HG02884 (cell line): ENCODE results near the gene THUMPD1.
A peak's percentile ranks its signal among the peaks of the same experiment; 100 is the strongest.
"Not testable (repeated sequence)": the region's sequence is repeated elsewhere in the genome, so short reads cannot be mapped to it uniquely, and the experiment has no call there.

ENCODE experiments used
- ATAC-seq: cut with Tn5 transposase; IDR thresholded peaks from one replicate; pipeline ENCODE4 v1.9.1; 2021; ENCODE audit warnings: mild to moderate bottlenecking, moderate library complexity; ENCODE audit not compliant: unreplicated experiment

Gene THUMPD1

DNA sequence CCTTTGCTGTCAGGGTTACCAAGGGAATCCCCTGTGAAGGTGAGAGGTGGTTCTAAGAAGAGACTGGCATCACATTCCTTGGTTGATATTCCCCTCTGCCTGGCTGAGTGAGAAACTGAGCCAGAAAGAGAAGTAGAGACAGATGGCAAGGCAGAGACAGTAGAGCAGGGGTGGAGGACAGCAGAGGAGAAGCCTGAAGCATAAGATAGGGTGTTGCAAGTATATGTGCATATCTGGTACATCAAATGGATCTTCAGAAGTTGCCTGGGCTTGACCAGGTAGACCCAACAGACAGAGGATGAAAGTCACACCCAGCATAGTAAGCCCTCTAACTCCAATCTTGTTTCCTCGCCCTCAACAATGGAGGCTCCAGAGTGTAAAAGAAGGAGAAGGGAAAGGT is 7.9 kb upstream of the THUMPD1 start:
- no peak for ATAC-seq

DNA sequence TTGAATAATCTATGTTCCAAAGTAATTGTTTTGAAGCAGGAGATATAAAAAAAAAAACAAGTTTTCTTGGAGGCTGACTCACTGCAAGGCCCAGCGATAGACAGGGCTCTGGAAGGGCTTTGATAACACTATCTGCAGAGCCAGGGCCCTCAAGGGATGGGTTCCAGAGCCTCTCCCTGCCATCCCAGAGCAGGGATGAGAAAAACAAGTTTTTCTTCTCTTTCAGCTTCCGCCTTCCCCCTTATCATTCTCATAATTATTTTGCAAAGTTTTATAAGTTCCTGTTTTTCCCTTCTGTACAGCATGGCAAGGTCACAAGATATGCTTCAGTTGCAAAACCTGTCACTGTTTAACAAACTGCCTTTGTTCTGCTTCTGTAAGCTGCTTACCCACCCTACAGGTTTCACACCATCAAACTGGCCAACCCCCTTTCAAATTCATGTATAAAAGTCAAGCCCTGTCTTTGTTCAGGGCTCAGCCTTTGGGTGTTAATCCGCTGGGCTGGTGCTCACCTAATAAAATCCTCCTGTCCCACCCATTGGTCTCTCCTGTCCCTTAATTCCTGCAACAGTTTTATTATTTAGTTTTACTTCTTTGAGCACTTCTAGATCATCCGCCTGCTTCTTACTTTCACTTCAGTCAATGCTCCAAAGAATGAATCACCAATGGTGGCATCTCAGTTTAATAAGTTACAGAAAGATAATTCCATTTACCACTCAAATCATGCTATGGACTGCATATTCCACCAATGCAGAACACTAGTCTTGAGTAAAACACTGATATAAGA is 5.6 kb upstream of the THUMPD1 start:
- ATAC-seq, result no peak

DNA sequence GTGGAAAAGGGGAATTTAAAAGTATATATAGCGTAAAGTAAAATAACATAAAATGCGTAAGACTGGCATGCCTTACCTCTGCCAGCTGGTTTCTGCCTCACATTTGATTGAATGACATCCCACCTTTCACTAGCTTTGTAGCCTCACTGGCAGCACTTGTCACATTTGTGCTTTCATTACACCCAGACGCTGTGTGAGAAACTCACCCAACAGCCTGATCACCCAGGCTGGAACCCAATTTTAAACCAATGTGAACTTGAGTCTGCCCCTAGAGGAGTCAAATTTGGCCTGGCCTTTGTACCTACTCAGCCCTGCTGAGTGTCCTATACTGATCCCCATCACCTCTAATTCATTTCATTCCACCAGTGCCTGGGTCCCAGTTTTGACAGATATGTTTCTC is 4.8 kb upstream of the THUMPD1 start:
- no peak for ATAC-seq

DNA sequence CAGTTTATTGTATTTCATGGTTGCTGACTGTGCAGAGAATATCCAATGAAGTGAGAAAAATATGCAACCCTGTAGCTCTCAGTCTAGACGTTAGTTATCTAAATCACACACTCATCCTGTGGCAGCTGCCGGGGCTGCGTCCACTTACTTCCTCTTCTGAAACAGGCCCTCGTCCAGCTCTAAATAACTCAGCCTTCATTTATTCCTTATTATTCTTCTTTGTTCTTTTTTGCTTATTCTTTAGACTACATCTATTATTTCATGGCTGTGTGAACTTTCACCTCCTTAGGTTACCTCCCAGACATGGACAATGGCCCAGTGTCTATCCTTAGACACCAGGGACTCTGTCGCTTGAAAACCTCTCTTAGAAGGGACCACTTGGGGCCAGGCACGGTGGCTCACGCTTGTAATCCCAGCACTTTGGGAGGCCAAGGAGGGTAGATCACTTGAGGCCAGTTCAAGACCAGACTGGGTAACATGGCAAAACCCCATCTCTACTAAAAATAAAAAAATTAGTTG is 3.4 kb upstream of the THUMPD1 start:
- no peak for ATAC-seq

GRCh38 chr16:20743591-20743990 is 2.0 kb upstream of the THUMPD1 start:
- ATAC-seq, result no peak

GRCh38 chr16:20740901-20741521 is 607 bp downstream of the THUMPD1 start:
- ATAC-seq, result peak; percentile 78

GRCh38 chr16:20740007-20740883 is 1.4 kb downstream of the THUMPD1 start:
- ATAC-seq, result no peak

GRCh38 chr16:20735490-20735889 is 6.1 kb downstream of the THUMPD1 start:
- ATAC-seq, result no peak

DNA sequence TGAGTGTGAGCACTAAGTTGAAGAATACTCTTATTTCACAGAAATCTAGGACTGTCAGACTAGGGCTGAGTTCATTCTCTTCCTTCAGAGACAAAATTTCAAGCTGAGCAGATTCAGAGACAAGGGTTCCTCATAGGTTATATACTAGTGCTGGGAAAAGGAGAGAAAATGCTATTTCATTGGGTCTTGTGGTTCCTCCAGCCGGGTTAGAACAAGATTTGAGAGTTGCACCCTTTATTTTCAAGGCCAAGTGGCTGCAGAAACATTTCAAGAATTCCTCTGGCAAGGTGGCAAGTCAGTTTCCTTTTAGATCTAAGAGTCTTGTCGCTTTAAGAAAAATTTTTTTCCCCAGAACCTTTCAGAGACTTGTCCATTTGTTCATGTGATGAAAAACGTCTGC is 6.8 kb downstream of the THUMPD1 start:
- ATAC-seq, result no peak

DNA sequence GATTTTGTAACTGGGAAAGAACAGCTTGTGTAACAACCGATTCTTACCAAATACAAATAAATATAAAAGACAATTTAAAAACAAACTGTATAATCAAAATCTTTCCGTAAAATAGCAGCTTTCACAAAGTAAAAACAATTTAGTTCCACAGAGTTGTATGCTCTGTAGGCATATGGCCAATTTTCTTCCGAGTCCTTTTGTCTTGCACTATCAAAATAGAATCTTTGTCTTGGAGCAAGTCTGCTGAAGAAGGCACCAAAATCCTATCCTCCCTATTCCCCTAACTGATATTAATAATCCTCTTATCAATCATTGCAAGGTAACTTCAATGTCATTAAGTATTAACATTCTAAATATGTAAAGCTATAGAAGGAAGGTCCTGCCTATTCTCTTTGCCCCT is 7.6 kb downstream of the THUMPD1 start:
- no peak for ATAC-seq

GRCh38 chr16:20729141-20729540 is 12.5 kb downstream of the THUMPD1 start:
- ATAC-seq, result no peak

DNA sequence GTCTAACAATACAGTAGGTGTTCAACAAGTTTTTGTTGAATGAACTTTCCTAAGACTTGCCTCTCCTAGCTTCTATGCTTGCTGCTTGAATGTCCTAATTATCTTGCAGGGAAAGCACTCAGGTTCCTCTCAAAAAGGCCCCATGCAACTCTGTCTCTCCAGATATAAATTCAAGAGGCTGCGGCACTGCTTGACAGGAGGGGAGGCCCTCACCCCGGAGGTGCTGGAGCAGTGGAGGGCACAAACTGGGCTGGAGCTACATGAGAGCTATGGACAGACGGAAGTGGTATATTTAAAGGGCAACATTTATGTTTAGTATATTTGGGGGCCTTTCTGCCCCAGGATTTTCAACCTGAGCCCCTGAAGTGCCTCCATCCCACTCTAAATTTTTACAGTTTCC is 14.4 kb downstream of the THUMPD1 start:
- ATAC-seq, result no peak

DNA sequence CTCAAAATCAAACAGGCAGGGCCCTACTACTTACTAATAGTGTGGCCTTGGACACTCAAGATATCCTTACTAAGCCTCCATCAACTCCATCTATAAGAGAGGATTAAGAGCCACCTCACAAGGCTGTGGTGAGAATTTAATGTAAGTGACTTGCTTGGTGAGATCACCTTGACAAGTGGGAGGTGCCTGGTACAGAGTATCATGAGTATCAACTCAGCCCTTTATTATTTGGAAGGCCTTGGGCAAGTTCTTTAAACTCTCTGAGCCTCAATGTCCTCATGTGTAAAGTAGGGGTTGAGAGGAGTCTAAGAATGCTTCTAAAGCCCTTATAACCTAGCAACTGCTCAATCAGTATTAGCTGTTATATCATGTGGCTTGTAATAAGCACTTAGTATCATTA is 15.0 kb downstream of the THUMPD1 start:
- no peak for ATAC-seq

DNA sequence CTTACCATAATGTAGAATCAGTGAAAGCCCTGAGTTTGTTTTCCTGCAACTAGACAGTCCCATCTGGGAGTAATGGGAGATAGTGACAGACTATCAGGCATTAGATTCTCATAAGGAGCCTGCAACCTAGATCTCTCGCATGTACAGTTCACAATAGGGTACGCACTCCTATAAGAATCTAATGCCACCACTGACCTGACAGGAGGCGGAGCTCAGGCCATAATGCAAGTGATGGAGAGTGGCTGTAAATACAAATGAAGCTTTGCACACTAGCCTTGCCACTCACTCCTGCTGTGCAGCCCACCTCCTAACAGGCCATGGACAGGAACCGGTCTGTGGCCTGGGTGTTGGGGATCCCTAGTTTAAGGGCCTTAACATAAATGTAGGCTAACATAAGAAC is 21.4 kb downstream of the THUMPD1 start:
- no peak for ATAC-seq

DNA sequence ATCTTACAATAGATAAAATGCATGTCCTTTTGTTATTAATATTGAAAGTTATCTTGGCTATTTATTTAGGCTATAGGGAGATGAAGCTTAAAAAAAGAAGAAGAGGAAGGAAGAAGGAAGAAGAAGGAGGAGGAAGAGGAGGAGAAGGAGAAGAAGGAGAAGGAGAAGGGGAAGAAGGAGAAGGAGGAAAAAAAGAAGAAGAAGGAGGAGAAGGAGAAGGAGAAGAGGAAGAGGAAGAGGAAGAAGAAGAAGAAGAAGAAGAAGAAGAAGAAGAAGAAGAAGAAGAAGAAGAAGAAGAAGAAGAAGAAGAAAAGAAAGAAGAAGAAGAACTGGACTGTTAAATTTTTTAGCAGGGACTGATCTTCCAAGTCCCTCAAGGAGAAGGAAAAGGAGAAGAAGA is 23.9 kb downstream of the THUMPD1 start:
- ATAC-seq, result not testable (repeated sequence)

DNA sequence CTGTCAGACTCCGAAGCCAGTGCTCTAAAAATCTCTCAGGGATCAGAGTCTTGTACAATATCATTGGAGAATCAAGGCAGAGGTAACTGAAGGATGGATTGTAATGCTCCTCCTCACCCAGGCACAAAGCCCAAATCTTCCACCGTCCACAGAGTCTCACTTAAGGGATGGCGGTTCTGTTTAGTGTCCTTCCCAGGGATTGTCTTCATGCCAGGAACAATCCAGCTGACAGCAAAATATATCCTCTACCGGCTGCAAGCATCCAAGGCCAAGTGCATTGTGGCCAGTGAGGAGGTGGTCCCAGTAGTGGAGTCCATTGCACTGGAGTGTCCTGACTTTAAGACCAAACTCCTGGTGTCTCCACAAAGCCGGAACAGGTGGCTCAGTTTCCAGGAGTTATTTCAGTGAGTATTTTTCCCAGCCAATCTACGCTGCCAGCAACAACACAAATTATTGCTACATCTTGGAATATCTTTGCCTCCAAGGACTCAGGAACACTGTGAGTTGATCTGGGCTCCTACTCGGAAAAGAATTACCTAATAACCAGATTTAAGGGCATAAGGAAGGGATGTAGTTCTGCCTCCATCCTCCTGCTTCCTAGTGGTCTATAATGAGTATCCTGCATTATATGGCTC is 30.2 kb downstream of the THUMPD1 start:
- no peak for ATAC-seq

DNA sequence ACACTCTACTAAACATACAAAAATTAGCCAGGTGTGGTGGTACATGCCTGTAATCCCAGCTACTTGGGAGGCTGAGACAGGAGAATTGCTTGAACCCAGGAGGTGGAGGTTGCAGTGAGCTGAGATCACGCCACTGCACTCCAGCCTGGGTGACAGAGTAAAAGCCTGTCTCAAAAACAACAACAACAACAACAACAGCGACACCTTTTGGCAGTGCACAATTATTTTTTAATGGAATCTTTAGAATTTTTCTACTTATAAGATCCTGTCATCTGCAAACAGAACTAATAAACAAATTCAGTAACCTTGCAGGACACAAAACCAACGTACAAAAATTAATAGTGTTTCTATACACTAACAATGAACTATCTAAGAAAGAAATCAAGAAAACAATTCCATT is 33.5 kb downstream of the THUMPD1 start:
- not testable (repeated sequence) for ATAC-seq

DNA sequence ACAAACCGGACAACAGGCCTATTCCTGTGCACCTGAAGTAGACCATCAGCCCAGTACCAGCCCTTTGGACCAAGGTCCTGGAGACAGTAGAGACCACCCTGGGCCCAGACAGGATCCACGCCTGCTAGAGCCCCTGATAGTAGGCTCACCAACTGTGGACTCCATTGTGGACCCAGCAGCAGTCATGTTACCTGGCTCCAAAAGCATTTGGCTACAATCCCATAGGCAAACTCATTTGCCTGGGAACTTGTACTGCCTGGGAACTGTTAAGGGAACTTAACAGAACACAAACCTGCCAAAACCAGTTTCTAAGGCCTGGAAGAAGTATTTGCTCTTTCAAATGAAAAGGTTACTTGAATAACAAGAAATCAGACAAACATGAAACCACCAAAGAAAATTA is 34.2 kb downstream of the THUMPD1 start:
- ATAC-seq, result no peak

GRCh38 chr16:20705972-20706371 is 35.6 kb downstream of the THUMPD1 start:
- ATAC-seq, result not testable (repeated sequence)

DNA sequence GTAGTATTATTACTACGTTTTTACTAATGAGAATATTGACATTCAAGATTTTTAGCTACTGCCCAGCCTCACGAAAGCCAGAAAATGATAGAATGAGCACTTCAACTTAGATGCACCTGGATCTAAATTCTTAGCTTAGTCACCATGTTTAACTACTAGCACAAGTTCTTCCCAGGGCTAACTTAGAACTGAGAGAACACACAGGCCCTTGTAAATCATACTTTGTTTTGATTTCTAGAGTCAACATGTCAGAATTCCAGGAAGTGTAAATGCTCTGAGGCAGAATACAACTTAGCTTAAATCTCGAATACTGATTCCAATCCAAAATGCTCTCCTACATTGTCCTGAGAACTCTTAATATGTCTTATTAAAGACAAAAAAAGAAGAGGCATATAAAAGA is 37.3 kb downstream of the THUMPD1 start:
- no peak for ATAC-seq

- ATAC-seq, result not testable (repeated sequence)
Observed at GRCh38 chr16:20701692-20702091, 39.9 kb downstream of the THUMPD1 start.
